DND-41 (cell line): Measurements from ENCODE around the gene GOLGA3.

Experiments
- ATAC-seq: fragments of 200-7000 bp; cut with Tn5 transposase; 3 replicates; pipeline ENCODE4 v1.9.1; 2021; ENCODE audit warnings: low read depth; ENCODE audit not compliant: insufficient read depth
- DNase-seq: peaks from one replicate; pipeline ENCODE4 v3.0.0-alpha.2; 2020
- H2AFZ ChIP-seq: 2 replicates; pipeline ENCODE4 v1.6.0; 2012; ENCODE audit warnings: low read depth, low read length
- H3K27ac ChIP-seq: 2 replicates; pipeline ENCODE4 v1.5.1; 2012; ENCODE audit warnings: low read length, inconsistent platforms
- H3K27me3 ChIP-seq: fragments of 200-600 bp; sonication (generic); 2 replicates; pipeline ENCODE4 v1.6.0; 2012; ENCODE audit warnings: low read length, mild to moderate bottlenecking, inconsistent platforms; ENCODE audit not compliant: insufficient read depth, poor library complexity
- H3K36me3 ChIP-seq: 2 replicates; pipeline ENCODE4 v1.5.1; 2012; ENCODE audit warnings: low read length, inconsistent platforms; ENCODE audit not compliant: insufficient read depth
- H3K4me1 ChIP-seq: 2 replicates; pipeline ENCODE4 v1.5.1; 2012; ENCODE audit warnings: mild to moderate bottlenecking, low read length; ENCODE audit not compliant: insufficient read depth
- H3K4me2 ChIP-seq: 2 replicates; pipeline ENCODE4 v1.6.0; 2012; ENCODE audit warnings: mild to moderate bottlenecking, moderate library complexity, low read length, inconsistent platforms; ENCODE audit not compliant: insufficient read depth
- H3K4me3 ChIP-seq, 2 experiments: fragments of 200-600 bp in 1 of 2; shearing (Covaris generic) in 1 of 2; 2 replicates each; pipeline ENCODE4 v1.5.1; 2012 to 2016; ENCODE audit warnings: inconsistent platforms in 2 of 2, low read length in 2 of 2, mild to moderate bottlenecking in 2 of 2, low read depth in 1 of 2, moderate library complexity in 1 of 2
- H3K79me2 ChIP-seq: 2 replicates; pipeline ENCODE4 v1.6.0; 2012; ENCODE audit warnings: low read length, inconsistent platforms; ENCODE audit not compliant: insufficient read depth
- H3K9ac ChIP-seq: 2 replicates; pipeline ENCODE4 v1.6.0; 2012; ENCODE audit warnings: low read depth, mild to moderate bottlenecking, inconsistent platforms, low read length, moderate library complexity
- H3K9me3 ChIP-seq: 2 replicates; pipeline ENCODE4 v1.5.1; 2012; ENCODE audit warnings: low read length, moderate library complexity, mild to moderate bottlenecking, inconsistent platforms; ENCODE audit not compliant: insufficient read depth, severe bottlenecking
- H4K20me1 ChIP-seq: 2 replicates; pipeline ENCODE4 v1.6.0; 2012; ENCODE audit warnings: low read length; ENCODE audit not compliant: insufficient read depth
- CTCF ChIP-seq: IDR thresholded peaks from 2 replicates; pipeline ENCODE4 v1.5.1; 2012; ENCODE audit warnings: borderline replicate concordance, low read length, moderate library complexity, mild to moderate bottlenecking; ENCODE audit not compliant: poor library complexity, severe bottlenecking; ENCODE audit errors: extremely low read depth
- EZH2 ChIP-seq: IDR thresholded peaks from 3 replicates; pipeline ENCODE4 v1.6.1; 2012; ENCODE audit warnings: borderline replicate concordance, low read depth, mild to moderate bottlenecking, moderate library complexity, low read length, inconsistent platforms; ENCODE audit not compliant: severe bottlenecking

Gene GOLGA3

GRCh38 chr12:132783917-132784531 lies 44.6 kb downstream of the GOLGA3 start:
- Histone ChIP-seq H3K36me3 (peaks cover 81% of the 10 kb centered on the region), H3K79me2 (no peaks in the 10 kb centered on the region), H3K27me3 (no peaks in the 10 kb centered on the region)

GRCh38 chr12:132781938-132782337 lies 46.7 kb downstream of the GOLGA3 start:
- TF ChIP-seq EZH2 (no peak), CTCF (no peak)
- no peak for ATAC-seq
- H4K20me1 ChIP-seq = peaks cover 5% of the 10 kb centered on the region; the same call in 1 of the 2 replicates

More at GRCh38 chr12:132783917-132784531, 44.6 kb downstream of the GOLGA3 start:
- ATAC-seq (no peak), DNase-seq (no peak)
- no peak overlapping the region for H3K9ac ChIP-seq
- H3K27ac ChIP-seq = no peak overlapping the region
- no peaks in the 10 kb centered on the region for H3K4me1 ChIP-seq
- no peak overlapping the region for H3K4me2 ChIP-seq
- no peak overlapping the region for H2AFZ ChIP-seq
- H3K9me3 ChIP-seq = no peaks in the 10 kb centered on the region
- no peak for TF ChIP-seq CTCF
- peaks cover 5% of the 10 kb centered on the region; the same call in 1 of the 2 replicates for H4K20me1 ChIP-seq
- H3K4me3 ChIP-seq = no peak overlapping the region

GRCh38 chr12:132779781-132780353 lies 48.8 kb downstream of the GOLGA3 start:
- Histone ChIP-seq H3K4me2 (no peak overlapping the region), H3K4me3 (no peak overlapping the region), H3K27me3 (no peaks in the 10 kb centered on the region), H3K27ac (no peak overlapping the region), H3K9ac (no peak overlapping the region), H3K36me3 (peaks cover 86% of the 10 kb centered on the region), H3K79me2 (no peaks in the 10 kb centered on the region), H4K20me1 (peaks cover 5% of the 10 kb centered on the region; the same call in 1 of the 2 replicates), H3K9me3 (no peaks in the 10 kb centered on the region), H3K4me1 (no peaks in the 10 kb centered on the region), H2AFZ (no peak overlapping the region)
- DNase-seq = no peak
- no peak for ATAC-seq
- TF ChIP-seq EZH2 = no peak
- TF ChIP-seq CTCF = no peak

More at GRCh38 chr12:132781938-132782337, 46.7 kb downstream of the GOLGA3 start:
- Histone ChIP-seq H3K36me3 (peaks cover 82% of the 10 kb centered on the region), H3K79me2 (no peaks in the 10 kb centered on the region), H3K4me3 (no peak overlapping the region), H3K27ac (no peak overlapping the region), H3K4me1 (no peaks in the 10 kb centered on the region), H2AFZ (no peak overlapping the region), H3K27me3 (no peaks in the 10 kb centered on the region), H3K9me3 (no peaks in the 10 kb centered on the region), H3K4me2 (no peak overlapping the region), H3K9ac (no peak overlapping the region)
- DNase-seq = no peak
